ENCODE measurements around the gene MYOZ3. TPM values are rescaled to one million over a fixed set of nuclear protein-coding genes. Genes with fewer than 3 reads are reported as not detected.

The MYOZ3 gene
- total and polyA plus RNA-seq, 2 of the 8 experiments (the other 6 are each of a cell fraction or from before 2014, with no cell fraction given), result 9.6 to 19.1 TPM

GRCh38 chr5:150622157-150622556, 38.9 kb upstream of the MYOZ3 start:
- no peak overlapping the region for H2BK5ac ChIP-seq (ENCODE audit: low read depth, low read length)
- H3K4ac ChIP-seq (replicated peaks; ENCODE audit: insufficient read length, low read depth, low read length), result no peak overlapping the region
- H2BK120ac ChIP-seq (replicated peaks; ENCODE audit: low read depth, low read length), result no peak overlapping the region
- H4K91ac ChIP-seq (replicated peaks; ENCODE audit: insufficient read length, low read length), result no peak overlapping the region
- no peaks in the 10 kb centered on the region for H3K36me3 ChIP-seq (ENCODE audit: control insufficient read depth in 2 of 4, insufficient read depth in 4 of 4, low read length in 3 of 4)
- H3K14ac ChIP-seq (ENCODE audit: insufficient read length), result no peak overlapping the region
- H2BK20ac ChIP-seq (ENCODE audit: low read length), result no peak overlapping the region
- H2AK5ac ChIP-seq (ENCODE audit: low read depth, low read length), result no peak overlapping the region; the same call in 1 of the 2 replicates
- H3K18ac ChIP-seq (ENCODE audit: extremely low read depth, low read length), result no peak overlapping the region
- no peak overlapping the region for H4K5ac ChIP-seq (ENCODE audit: insufficient read length, low read depth, low read length)
- H4K8ac ChIP-seq (ENCODE audit: extremely low read depth, insufficient read depth, low read length), result no peak overlapping the region
- no peak overlapping the region for H2BK12ac ChIP-seq (ENCODE audit: low read depth, low read length)
- DNase-seq (ENCODE audit: low read depth in 1 of 2, low spot score in 2 of 2), result no peak
- H3K23ac ChIP-seq (ENCODE audit: insufficient read length), result no peak overlapping the region
- ChIA-PET CTCF (ENCODE audit: partially characterized antibody) (interaction anchor here (0.8 to 10.4 kb wide), 9 partner anchors 11 to 68 kb away, joined by 3 to 72 read pairs (median 3); no protein-coding TSS in a partner anchor), POLR2A (ENCODE audit: partially characterized antibody) (interaction anchor here (1.0 to 1.7 kb wide), 3 partner anchors 15 to 173 kb away, joined by 3 read pairs; partner anchors contain the start of gene RPS14)
- H3K56ac ChIP-seq (replicated peaks; ENCODE audit: insufficient read length, low read depth, low read length), result no peak overlapping the region
- H3K27ac ChIP-seq (ENCODE audit: low read depth, low read length), result no peak overlapping the region
- H3K9ac ChIP-seq (replicated peaks in 1 of 4; ENCODE audit: extremely low read depth in 1 of 4, low read depth in 3 of 4, low read length in 3 of 4), result no peak overlapping the region
- FAIRE-seq, result no peak
- peaks cover 3 to 28% (median 12%) of the 10 kb centered on the region in 4 experiments for H3K4me1 ChIP-seq (replicated peaks in 1 of 4; ENCODE audit: control insufficient read depth in 3 of 4, insufficient read depth in 4 of 4, low read length in 3 of 4)
- peaks cover 0 to 25% (median 22%) of the 10 kb centered on the region in 4 experiments; a peak in 5 of 7 replicates for H3K27me3 ChIP-seq (replicated peaks in 1 of 4; ENCODE audit: control insufficient read depth in 3 of 4, extremely low read depth in 1 of 4, insufficient read depth in 3 of 4, low read length in 3 of 4)
- H3K79me2 ChIP-seq (ENCODE audit: control insufficient read depth in 1 of 2, insufficient read depth in 2 of 2, low read length in 2 of 2), result no peaks in the 10 kb centered on the region
- H4K20me1 ChIP-seq (replicated peaks in 1 of 2; ENCODE audit: control insufficient read depth in 1 of 2, insufficient read depth in 2 of 2, low read length in 2 of 2), result no peaks in the 10 kb centered on the region
- no peak overlapping the region for H2AFZ ChIP-seq (ENCODE audit: low read length)
- H2BK15ac ChIP-seq (ENCODE audit: low read length), result no peak overlapping the region
- peaks cover 9% of the 10 kb centered on the region for H3K23me2 ChIP-seq (ENCODE audit: low read depth, low read length)
- no peak overlapping the region for H3K4me3 ChIP-seq (ENCODE audit: extremely low read depth in 1 of 4, insufficient read depth in 2 of 4, low read depth in 3 of 4, low read length in 4 of 4)
- H3K4me2 ChIP-seq (ENCODE audit: insufficient read depth in 1 of 2, low read depth in 2 of 2, low read length in 2 of 2), result no peak overlapping the region
- H3K79me1 ChIP-seq (ENCODE audit: low read depth, low read length), result no peaks in the 10 kb centered on the region
- H3K9me3 ChIP-seq (ENCODE audit: insufficient read depth in 2 of 2, low read depth in 1 of 2, low read length in 1 of 2), result no peaks in the 10 kb centered on the region
- WGBS, 2 experiments (ENCODE audit: extremely low coverage in 1 of 2, insufficient coverage in 1 of 2, insufficient read length in 1 of 2, insufficient replicate concordance in 2 of 2, low coverage in 1 of 2, low lambda C conversion rate in 2 of 2, missing lambda C conversion rate in 1 of 2), result 74% methylated on average over 2 of the region's 2 CpGs; no CpG with 5 or more reads in 1 of the 2 experiments
- TF ChIP-seq RNF2 (IDR thresholded peaks at IDR 0.05; ENCODE audit: borderline replicate concordance, low read depth, low read length, missing control alignments, poor library complexity, severe bottlenecking) (no peak), CTBP2 (IDR thresholded peaks at IDR 0.05; ENCODE audit: borderline replicate concordance, insufficient read depth, insufficient read length, low read length) (no peak), GTF2F1 (IDR thresholded peaks at IDR 0.05; ENCODE audit: borderline replicate concordance, low read depth, low read length) (no peak), RXRA (IDR thresholded peaks at IDR 0.05; ENCODE audit: insufficient read depth, low read depth, low read length) (no peak), ZNF274 (IDR thresholded peaks at IDR 0.05; ENCODE audit: borderline replicate concordance, extremely low read depth, low read length) (no peak), YY1 (IDR thresholded peaks at IDR 0.05; ENCODE audit: low read depth, low read length) (no peak)
